ENCODE results near the gene TRERF1. TPM values are rescaled to one million over a fixed set of nuclear protein-coding genes. Genes with fewer than 3 reads are reported as not detected.
A peak's percentile ranks its signal among the peaks of the same experiment; 100 is the strongest.

TRERF1 gene
- total RNA-seq, 1 donor, result 6.5 TPM

DNA sequence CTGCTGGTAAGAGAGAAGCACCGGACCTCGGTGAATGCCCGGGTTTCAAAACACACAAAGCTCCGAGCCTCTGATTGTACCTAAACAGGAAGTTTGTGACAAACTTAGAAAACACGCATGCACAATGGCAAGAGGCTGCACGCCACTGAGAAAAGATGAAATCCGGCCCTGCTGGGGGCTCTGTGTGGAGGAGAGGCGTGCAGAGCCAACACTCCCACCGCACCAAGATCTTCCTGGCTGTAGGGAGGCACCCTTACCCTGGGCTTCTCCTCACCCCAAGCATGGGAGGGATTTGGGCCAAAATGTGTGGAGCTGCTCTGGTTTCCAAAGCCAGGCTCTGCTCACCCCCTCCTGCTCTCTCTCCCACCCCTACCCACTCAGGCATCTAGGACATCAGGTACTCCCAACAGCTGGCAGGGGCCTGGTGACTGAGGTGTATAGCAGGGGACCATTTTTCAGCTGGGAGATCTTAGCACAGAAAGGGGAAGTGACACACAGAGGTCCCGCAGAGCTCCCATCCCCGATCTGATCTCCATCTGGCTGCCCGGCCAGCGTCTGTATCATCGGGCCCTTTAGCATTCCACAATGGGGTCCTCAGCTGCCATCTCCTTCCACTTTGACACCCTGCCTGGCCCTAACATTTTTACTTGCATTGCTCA lies 84.2 kb downstream of the TRERF1 start:
- TF ChIP-seq CTCF (IDR thresholded peaks at IDR 0.05; ENCODE audit: insufficient read depth, low read depth, low read length), result no peak
- no peak overlapping the region for H3K4me3 ChIP-seq (ENCODE audit: low read depth, low read length)
- peak; percentile 55 for DNase-seq (ENCODE audit: low read depth)

DNA sequence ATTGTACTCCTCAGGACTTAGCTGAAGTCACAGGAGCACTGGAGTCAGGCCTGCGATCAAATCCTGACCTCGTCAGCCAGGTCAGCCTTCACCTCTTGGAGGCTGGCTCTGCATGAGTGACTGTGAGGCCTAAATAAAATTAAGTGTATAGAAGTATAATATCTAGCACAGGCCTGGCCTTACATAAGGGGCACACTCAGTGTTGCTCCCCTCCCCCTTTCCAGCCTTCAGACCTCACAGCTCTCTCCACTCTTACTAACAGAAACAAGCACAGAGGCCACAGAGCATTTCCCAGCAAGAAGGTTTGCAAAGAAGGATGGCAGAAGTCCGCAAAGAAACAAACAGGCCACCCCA lies 84.8 kb downstream of the TRERF1 start:
- TF ChIP-seq CTCF (IDR thresholded peaks at IDR 0.05; ENCODE audit: insufficient read depth, low read depth, low read length), result no peak
- DNase-seq (ENCODE audit: low read depth), result no peak
- no peak overlapping the region for H3K4me3 ChIP-seq (ENCODE audit: low read depth, low read length)

DNA sequence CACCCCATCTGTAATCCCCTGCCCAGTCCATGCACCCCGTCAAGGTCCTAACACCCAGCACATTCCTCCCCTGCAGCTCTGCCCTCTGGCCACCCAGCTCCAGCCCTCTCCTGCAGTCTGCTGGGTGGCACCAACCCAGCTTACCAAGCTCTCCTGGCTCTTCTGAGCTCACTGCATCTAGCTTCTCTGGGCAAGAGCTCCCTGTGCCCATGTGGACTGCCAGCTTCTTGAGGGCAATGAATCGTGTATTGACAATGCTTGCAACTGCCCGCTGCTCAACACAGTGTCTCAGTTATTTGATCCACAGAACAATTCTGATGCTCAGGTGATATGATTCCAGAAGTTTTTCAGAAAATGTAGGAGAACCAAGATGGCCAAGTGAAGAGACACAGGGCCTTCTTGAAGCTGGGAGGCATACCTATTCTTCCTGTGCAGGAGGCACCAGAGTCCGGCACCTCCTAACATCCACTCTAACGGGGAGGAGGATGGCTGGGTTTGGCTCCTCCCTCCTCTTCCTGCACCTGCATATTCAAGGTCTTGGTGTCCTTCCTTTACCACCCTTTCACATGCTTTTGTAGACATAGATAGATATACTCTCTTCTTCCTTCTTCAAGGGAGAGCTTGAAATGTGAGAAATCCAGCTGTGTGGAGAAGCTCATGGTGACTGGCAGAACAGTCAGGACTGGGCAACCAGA lies 85.6 kb downstream of the TRERF1 start:
- no peak for DNase-seq (ENCODE audit: low read depth)
- no peak for TF ChIP-seq CTCF (IDR thresholded peaks at IDR 0.05; ENCODE audit: insufficient read depth, low read depth, low read length)
- H3K4me3 ChIP-seq (ENCODE audit: low read depth, low read length), result no peak overlapping the region

GRCh38 chr6:42365021-42365420 lies 86.7 kb downstream of the TRERF1 start:
- TF ChIP-seq CTCF (IDR thresholded peaks at IDR 0.05; ENCODE audit: insufficient read depth, low read depth, low read length), result no peak
- no peak for DNase-seq (ENCODE audit: low read depth)
- H3K4me3 ChIP-seq (ENCODE audit: low read depth, low read length), result no peak overlapping the region

DNA sequence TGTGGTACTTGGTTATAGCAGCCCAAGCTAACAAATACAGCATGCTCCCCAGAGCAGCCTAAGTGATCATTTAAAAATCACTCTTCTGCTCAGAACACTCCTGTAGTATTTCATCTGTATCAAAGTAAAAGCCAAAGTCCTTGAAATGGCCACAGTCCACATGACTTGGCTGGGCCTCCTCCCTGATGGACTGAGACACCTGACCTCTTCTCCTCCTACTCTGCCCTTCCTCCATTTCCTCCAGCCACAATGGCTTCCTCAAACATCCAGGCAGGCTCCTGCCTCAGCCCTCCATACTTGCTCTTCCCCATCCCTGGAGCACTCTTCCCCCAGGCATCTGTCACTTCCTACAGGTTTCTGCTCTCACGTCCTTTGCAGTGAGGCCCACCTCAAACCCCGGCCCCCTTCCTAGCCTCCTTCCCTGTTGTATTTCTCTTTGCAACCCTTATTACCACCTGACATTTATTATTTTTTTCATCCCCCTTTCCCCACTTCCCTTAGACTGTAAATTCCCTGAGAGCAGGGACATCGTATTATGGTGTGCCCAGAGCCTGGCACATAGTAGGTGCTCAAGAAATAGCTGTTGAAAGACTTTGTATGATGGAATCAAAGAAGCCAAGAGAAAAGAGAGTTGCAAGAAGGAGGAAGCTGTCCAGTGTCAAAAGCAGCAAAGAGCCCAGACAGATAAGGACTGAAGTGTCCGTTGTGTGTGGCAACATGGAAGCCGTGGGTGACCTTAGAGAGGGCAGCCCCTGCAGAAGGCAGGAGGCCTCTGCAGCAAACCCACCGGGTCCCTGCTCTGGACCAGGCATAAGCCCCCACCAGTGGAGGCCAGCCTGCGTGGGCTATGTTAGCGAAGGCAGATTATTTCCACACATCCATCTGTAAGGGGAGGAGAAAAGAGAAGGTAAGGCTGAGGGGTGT lies 87.5 kb downstream of the TRERF1 start:
- TF ChIP-seq CTCF (IDR thresholded peaks at IDR 0.05; ENCODE audit: insufficient read depth, low read depth, low read length), result no peak
- H3K4me3 ChIP-seq (ENCODE audit: low read depth, low read length), result no peak overlapping the region
- DNase-seq (ENCODE audit: low read depth), result no peak

- no peak for DNase-seq (ENCODE audit: low read depth)
Observed at GRCh38 chr6:42361036-42361435, 90.7 kb downstream of the TRERF1 start.

More at GRCh38 chr6:42361036-42361435, 90.7 kb downstream of the TRERF1 start:
- H3K4me3 ChIP-seq (ENCODE audit: low read depth, low read length), result no peak overlapping the region
- TF ChIP-seq CTCF (IDR thresholded peaks at IDR 0.05; ENCODE audit: insufficient read depth, low read depth, low read length), result no peak
